HG02678 (cell line): ENCODE results near the gene NFKB2.

Experiments
- ATAC-seq: cut with Tn5 transposase; IDR thresholded peaks from one replicate; pipeline ENCODE4 v1.9.1; 2021; ENCODE audit warnings: mild to moderate bottlenecking, moderate library complexity; ENCODE audit not compliant: unreplicated experiment

The NFKB2 gene

GRCh38 chr10:102407425-102408130, 12.1 kb downstream of the NFKB2 start:
- no peak for ATAC-seq

- no peak for ATAC-seq
These were observed 12.7 kb downstream of the NFKB2 start for GRCh38 chr10:102408131-102408727.

GRCh38 chr10:102408728-102409603, 13.5 kb downstream of the NFKB2 start:
- no peak for ATAC-seq

GRCh38 chr10:102409604-102410428, 14.3 kb downstream of the NFKB2 start:
- ATAC-seq: no peak

GRCh38 chr10:102410429-102411073, 15.0 kb downstream of the NFKB2 start:
- ATAC-seq: no peak

- ATAC-seq: no peak
These were observed 16.1 kb downstream of the NFKB2 start for GRCh38 chr10:102411341-102412255.

GRCh38 chr10:102412293-102412692, 16.8 kb downstream of the NFKB2 start:
- no peak for ATAC-seq

- no peak for ATAC-seq
These were observed 17.7 kb downstream of the NFKB2 start for GRCh38 chr10:102413053-102413705.

GRCh38 chr10:102413806-102414561, 18.5 kb downstream of the NFKB2 start:
- no peak for ATAC-seq

GRCh38 chr10:102414749-102415148, 19.2 kb downstream of the NFKB2 start:
- no peak for ATAC-seq

- no peak for ATAC-seq
These were observed 20.8 kb downstream of the NFKB2 start for GRCh38 chr10:102416283-102416682.

GRCh38 chr10:102416695-102417094, 21.2 kb downstream of the NFKB2 start:
- ATAC-seq: no peak

GRCh38 chr10:102418622-102419268, 23.2 kb downstream of the NFKB2 start, which contains the start of gene PSD:
PSD (minus strand) TSS chr10:102418785; CDS start chr10:102417038, 1,747 bp downstream.
- no peak for ATAC-seq

- no peak for ATAC-seq
These were observed 24.0 kb downstream of the NFKB2 start for GRCh38 chr10:102419269-102420180.

- ATAC-seq: no peak
These were observed 24.7 kb downstream of the NFKB2 start for GRCh38 chr10:102420181-102420713.
